Measurements from ENCODE around the gene EPO.
A peak's percentile ranks its signal among the peaks of the same experiment; 100 is the strongest.
"Not testable (repeated sequence)": the region's sequence is repeated elsewhere in the genome, so short reads cannot be mapped to it uniquely, and the experiment has no call there.

Gene EPO

GRCh38 chr7:100688326-100688860 lies 31.9 kb upstream of the EPO start:
- Mint-ChIP-seq H3K27me3 (no peaks in the 10 kb centered on the region), H3K27ac (peak overlapping the region; percentile 46), H3K36me3 (no peaks in the 10 kb centered on the region), H3K4me1 (ENCODE audit: low read depth) (peaks cover 34% of the 10 kb centered on the region), H3K9me3 (ENCODE audit: low read depth) (no peaks in the 10 kb centered on the region), H3K4me3 (no peak overlapping the region)

- no peaks in the 10 kb centered on the region for H3K9me3 Mint-ChIP-seq (ENCODE audit: low read depth)
- H3K36me3 Mint-ChIP-seq = no peaks in the 10 kb centered on the region
- H3K4me1 Mint-ChIP-seq (ENCODE audit: low read depth) = peaks cover 34% of the 10 kb centered on the region
- H3K27me3 Mint-ChIP-seq = no peaks in the 10 kb centered on the region
- peak overlapping the region; percentile 46 for H3K27ac Mint-ChIP-seq
- no peak overlapping the region for H3K4me3 Mint-ChIP-seq
These were observed 30.8 kb upstream of the EPO start for GRCh38 chr7:100689230-100690135.

- Mint-ChIP-seq H3K4me1 (ENCODE audit: low read depth) (peaks cover 45% of the 10 kb centered on the region), H3K27me3 (no peaks in the 10 kb centered on the region), H3K36me3 (no peaks in the 10 kb centered on the region), H3K9me3 (ENCODE audit: low read depth) (no peaks in the 10 kb centered on the region), H3K4me3 (peak overlapping the region; percentile 96), H3K27ac (peak overlapping the region; percentile 88)
These were observed 28.3 kb upstream of the EPO start for GRCh38 chr7:100691676-100692577.

- no peaks in the 10 kb centered on the region for H3K27me3 Mint-ChIP-seq
- H3K27ac Mint-ChIP-seq = peak overlapping the region; percentile 88
- H3K4me1 Mint-ChIP-seq (ENCODE audit: low read depth) = peaks cover 45% of the 10 kb centered on the region
- H3K36me3 Mint-ChIP-seq = no peaks in the 10 kb centered on the region
- H3K4me3 Mint-ChIP-seq = peak overlapping the region; percentile 96
- no peaks in the 10 kb centered on the region for H3K9me3 Mint-ChIP-seq (ENCODE audit: low read depth)
These were observed 27.7 kb upstream of the EPO start for GRCh38 chr7:100692578-100692961.

GRCh38 chr7:100693312-100694097 lies 26.8 kb upstream of the EPO start:
- no peaks in the 10 kb centered on the region for H3K9me3 Mint-ChIP-seq (ENCODE audit: low read depth)
- no peaks in the 10 kb centered on the region for H3K27me3 Mint-ChIP-seq
- peaks cover 45% of the 10 kb centered on the region for H3K4me1 Mint-ChIP-seq (ENCODE audit: low read depth)
- H3K36me3 Mint-ChIP-seq = no peaks in the 10 kb centered on the region
- peak overlapping the region; percentile 96 for H3K4me3 Mint-ChIP-seq
- H3K27ac Mint-ChIP-seq = peak overlapping the region; percentile 88

- no peaks in the 10 kb centered on the region for H3K36me3 Mint-ChIP-seq
- peaks cover 38% of the 10 kb centered on the region for H3K4me1 Mint-ChIP-seq (ENCODE audit: low read depth)
- peak within 1 kb of the TSS; percentile 96 for H3K4me3 Mint-ChIP-seq
- H3K9me3 Mint-ChIP-seq (ENCODE audit: low read depth) = no peaks in the 10 kb centered on the region
- H3K27me3 Mint-ChIP-seq = no peaks in the 10 kb centered on the region
- peak within 1 kb of the TSS; percentile 88 for H3K27ac Mint-ChIP-seq
These were observed 26.0 kb upstream of the EPO start, which contains the start of gene GIGYF1 for GRCh38 chr7:100694098-100694745. Gene GIGYF1 (minus strand): TSS chr7:100694250. CDS start chr7:100688238, 6,012 bp downstream.

GRCh38 chr7:100696123-100696521 lies 24.1 kb upstream of the EPO start:
- Mint-ChIP-seq H3K9me3 (ENCODE audit: low read depth) (no peaks in the 10 kb centered on the region), H3K27ac (peak overlapping the region; percentile 75), H3K36me3 (no peaks in the 10 kb centered on the region), H3K4me1 (ENCODE audit: low read depth) (peaks cover 31% of the 10 kb centered on the region), H3K4me3 (peak overlapping the region; percentile 74), H3K27me3 (no peaks in the 10 kb centered on the region)

- Mint-ChIP-seq H3K36me3 (no peaks in the 10 kb centered on the region), H3K4me1 (ENCODE audit: low read depth) (peaks cover 11% of the 10 kb centered on the region), H3K9me3 (ENCODE audit: low read depth) (no peaks in the 10 kb centered on the region), H3K27ac (no peak overlapping the region), H3K4me3 (no peak overlapping the region), H3K27me3 (no peaks in the 10 kb centered on the region)
These were observed 21.2 kb upstream of the EPO start for GRCh38 chr7:100699018-100699417.

- H3K4me3 Mint-ChIP-seq; H3K36me3 Mint-ChIP-seq; H3K4me1 Mint-ChIP-seq (ENCODE audit: low read depth); H3K9me3 Mint-ChIP-seq (ENCODE audit: low read depth); H3K27ac Mint-ChIP-seq; H3K27me3 Mint-ChIP-seq: not testable (repeated sequence)
These were observed 19.2 kb upstream of the EPO start for GRCh38 chr7:100701089-100701488.

- Mint-ChIP-seq H3K4me1 (ENCODE audit: low read depth) (peaks cover 14% of the 10 kb centered on the region), H3K9me3 (ENCODE audit: low read depth) (no peaks in the 10 kb centered on the region), H3K4me3 (peak overlapping the region; percentile 96), H3K27ac (peak overlapping the region; percentile 94), H3K36me3 (peaks cover 6% of the 10 kb centered on the region), H3K27me3 (no peaks in the 10 kb centered on the region)
These were observed 14.9 kb upstream of the EPO start for GRCh38 chr7:100705320-100705752.

GRCh38 chr7:100705753-100706671 lies 14.3 kb upstream of the EPO start, which contains the start of gene POP7:
Gene POP7 (plus strand): TSS chr7:100706121. CDS start chr7:100706831, 710 bp downstream.
- Mint-ChIP-seq H3K9me3 (ENCODE audit: low read depth) (no peaks in the 10 kb centered on the region), H3K27me3 (no peaks in the 10 kb centered on the region), H3K27ac (peak within 1 kb of the TSS; percentile 94), H3K36me3 (peaks cover 7% of the 10 kb centered on the region), H3K4me1 (ENCODE audit: low read depth) (peaks cover 14% of the 10 kb centered on the region), H3K4me3 (peak within 1 kb of the TSS; percentile 96)

- Mint-ChIP-seq H3K4me3 (peak overlapping the region; percentile 96), H3K36me3 (peaks cover 7% of the 10 kb centered on the region), H3K27me3 (no peaks in the 10 kb centered on the region), H3K27ac (peak overlapping the region; percentile 94), H3K9me3 (ENCODE audit: low read depth) (no peaks in the 10 kb centered on the region), H3K4me1 (ENCODE audit: low read depth) (peaks cover 14% of the 10 kb centered on the region)
These were observed 13.5 kb upstream of the EPO start for GRCh38 chr7:100706672-100707311.

All from activated naive CD8-positive, alpha-beta T cell (primary cell).